ENCODE data around the gene ETFDH.

Gene ETFDH

DNA sequence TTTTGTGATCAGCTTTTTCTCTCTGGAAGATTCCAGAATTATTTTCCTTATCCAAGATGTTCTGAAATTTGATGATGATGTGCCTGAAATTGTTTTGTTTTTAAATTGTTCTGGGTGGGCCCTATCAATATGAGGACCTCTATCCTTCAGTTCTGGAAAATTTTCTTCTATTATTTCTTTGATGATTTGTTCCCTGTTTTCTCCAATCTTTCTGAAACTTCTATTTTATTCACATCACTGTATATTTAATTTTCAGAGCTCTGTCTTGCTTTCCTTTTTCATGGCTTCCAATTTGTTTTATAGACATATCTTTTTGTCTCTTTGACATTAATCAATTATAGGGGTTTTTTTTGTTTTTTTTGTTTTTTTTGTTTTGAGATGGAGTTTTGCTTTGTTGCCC lies 84.5 kb downstream of the ETFDH start:
- no peaks in the 10 kb centered on the region for H3K27me3 ChIP-seq (ENCODE audit: control insufficient read depth in 1 of 2, insufficient read depth in 2 of 2, low read length in 2 of 2)
- H3K36me3 ChIP-seq (ENCODE audit: insufficient read depth, low read length): no peaks in the 10 kb centered on the region
- H3K4me3 ChIP-seq (ENCODE audit: low read depth in 1 of 2, low read length in 2 of 2): no peak overlapping the region
- no peaks in the 10 kb centered on the region for H3K9me3 ChIP-seq (ENCODE audit: low read length)
- H3K4me1 ChIP-seq (ENCODE audit: insufficient read depth, low read length): no peaks in the 10 kb centered on the region
- H3K9ac ChIP-seq (ENCODE audit: low read length): no peak overlapping the region
- no peak overlapping the region for H3K27ac ChIP-seq (ENCODE audit: low read depth, low read length)

DNA sequence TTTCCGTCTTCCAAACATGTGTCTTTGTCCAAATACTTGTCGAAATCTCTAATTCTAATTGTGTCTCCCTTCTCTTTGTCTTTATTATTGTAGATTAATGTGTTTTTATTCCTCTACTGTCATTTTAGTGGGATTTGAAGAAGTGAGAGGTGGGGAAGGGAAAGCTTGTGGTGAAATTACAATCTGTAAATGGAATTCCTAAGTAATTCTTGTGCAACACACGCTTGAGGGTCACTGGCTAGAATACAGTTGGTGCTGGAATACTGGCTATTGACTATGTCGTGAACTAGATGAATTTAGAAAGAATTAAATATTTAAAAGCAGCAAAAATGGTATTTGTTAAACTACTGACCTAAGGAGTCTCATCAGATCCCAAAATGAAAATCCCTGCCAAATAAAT lies 86.0 kb downstream of the ETFDH start:
- Histone ChIP-seq H3K27ac (ENCODE audit: low read depth, low read length) (no peak overlapping the region), H3K9ac (ENCODE audit: low read length) (no peak overlapping the region), H3K9me3 (ENCODE audit: low read length) (no peaks in the 10 kb centered on the region), H3K36me3 (ENCODE audit: insufficient read depth, low read length) (no peaks in the 10 kb centered on the region), H3K27me3 (ENCODE audit: control insufficient read depth in 1 of 2, insufficient read depth in 2 of 2, low read length in 2 of 2) (no peaks in the 10 kb centered on the region), H3K4me3 (ENCODE audit: low read depth in 1 of 2, low read length in 2 of 2) (no peak overlapping the region), H3K4me1 (ENCODE audit: insufficient read depth, low read length) (no peaks in the 10 kb centered on the region)

DNA sequence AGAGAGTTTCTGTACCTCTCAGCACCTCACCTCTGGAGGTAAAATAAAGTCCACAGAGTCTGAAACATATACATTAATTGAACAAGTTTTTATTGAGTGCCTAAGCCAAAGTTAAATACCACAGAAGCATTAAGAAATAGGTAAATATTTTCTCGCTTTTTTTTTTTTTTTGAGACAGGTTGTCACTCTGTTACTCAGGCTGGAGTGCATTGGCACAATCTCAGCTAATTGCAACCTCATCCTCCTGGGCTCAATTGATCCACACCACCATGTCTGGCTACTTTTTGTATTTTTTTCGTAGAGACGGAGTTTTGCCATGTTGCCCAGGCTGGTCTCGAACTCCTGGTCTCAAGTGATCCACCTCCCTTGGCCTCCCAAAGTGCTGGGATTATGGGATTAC lies 86.6 kb downstream of the ETFDH start:
- no peaks in the 10 kb centered on the region for H3K36me3 ChIP-seq (ENCODE audit: insufficient read depth, low read length)
- no peaks in the 10 kb centered on the region for H3K9me3 ChIP-seq (ENCODE audit: low read length)
- no peaks in the 10 kb centered on the region for H3K4me1 ChIP-seq (ENCODE audit: insufficient read depth, low read length)
- no peaks in the 10 kb centered on the region for H3K27me3 ChIP-seq (ENCODE audit: control insufficient read depth in 1 of 2, insufficient read depth in 2 of 2, low read length in 2 of 2)
- no peak overlapping the region for H3K27ac ChIP-seq (ENCODE audit: low read depth, low read length)
- no peak overlapping the region for H3K4me3 ChIP-seq (ENCODE audit: low read depth in 1 of 2, low read length in 2 of 2)
- no peak overlapping the region for H3K9ac ChIP-seq (ENCODE audit: low read length)
